AG10803 (cell line): ENCODE measurements around the gene DIS3L2.

Experiments used
- DNase-seq: peaks from one replicate; pipeline ENCODE4 v3.0.0; 2010; ENCODE audit warnings: low read depth
- H3K4me3 ChIP-seq: 2 replicates; pipeline ENCODE4 v1.5.1; 2011; ENCODE audit warnings: mild to moderate bottlenecking, low read length, control low read depth
- TF ChIP-seq, protein P1 (sequence below): conservative IDR thresholded peaks from 2 replicates; pipeline ENCODE4 v1.5.1; 2011; ENCODE audit warnings: mild to moderate bottlenecking, low read length, control low read depth, inconsistent platforms

DIS3L2 gene

DNA sequence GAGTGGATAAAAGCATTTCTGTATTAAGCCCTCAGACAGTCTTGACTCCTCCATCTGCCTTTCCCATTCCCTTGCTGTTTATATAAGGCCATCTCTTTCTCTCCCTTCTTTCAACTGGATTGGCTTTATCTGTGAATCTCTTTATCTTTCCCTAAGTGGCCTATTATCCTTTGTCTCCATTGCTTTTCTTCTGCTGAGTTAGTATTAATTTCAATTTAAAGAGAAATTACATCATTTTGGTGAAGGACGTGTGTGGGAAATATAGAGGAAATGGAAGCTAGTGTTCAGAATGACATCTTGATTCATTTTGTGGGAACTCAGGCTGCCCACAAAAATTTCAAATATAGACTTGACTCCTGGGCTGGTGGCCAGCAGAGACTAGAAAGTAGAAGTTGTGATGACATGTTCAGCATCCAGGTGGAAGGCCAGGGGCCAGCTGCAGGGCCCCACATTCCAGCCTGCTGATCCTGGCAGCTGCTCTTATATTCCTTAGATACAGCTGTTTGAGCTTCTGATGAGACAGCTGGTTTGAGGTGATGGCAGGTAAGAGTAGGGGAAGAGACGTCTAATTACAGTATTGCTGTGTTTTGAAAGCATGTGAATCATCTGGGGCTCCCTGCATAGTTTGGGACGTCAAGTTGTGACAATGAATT, 52.3 kb downstream of the DIS3L2 start:
- TF ChIP-seq, protein P1, sequence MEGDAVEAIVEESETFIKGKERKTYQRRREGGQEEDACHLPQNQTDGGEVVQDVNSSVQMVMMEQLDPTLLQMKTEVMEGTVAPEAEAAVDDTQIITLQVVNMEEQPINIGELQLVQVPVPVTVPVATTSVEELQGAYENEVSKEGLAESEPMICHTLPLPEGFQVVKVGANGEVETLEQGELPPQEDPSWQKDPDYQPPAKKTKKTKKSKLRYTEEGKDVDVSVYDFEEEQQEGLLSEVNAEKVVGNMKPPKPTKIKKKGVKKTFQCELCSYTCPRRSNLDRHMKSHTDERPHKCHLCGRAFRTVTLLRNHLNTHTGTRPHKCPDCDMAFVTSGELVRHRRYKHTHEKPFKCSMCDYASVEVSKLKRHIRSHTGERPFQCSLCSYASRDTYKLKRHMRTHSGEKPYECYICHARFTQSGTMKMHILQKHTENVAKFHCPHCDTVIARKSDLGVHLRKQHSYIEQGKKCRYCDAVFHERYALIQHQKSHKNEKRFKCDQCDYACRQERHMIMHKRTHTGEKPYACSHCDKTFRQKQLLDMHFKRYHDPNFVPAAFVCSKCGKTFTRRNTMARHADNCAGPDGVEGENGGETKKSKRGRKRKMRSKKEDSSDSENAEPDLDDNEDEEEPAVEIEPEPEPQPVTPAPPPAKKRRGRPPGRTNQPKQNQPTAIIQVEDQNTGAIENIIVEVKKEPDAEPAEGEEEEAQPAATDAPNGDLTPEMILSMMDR = no peak
- peak; percentile 97 for DNase-seq
- no peak overlapping the region for H3K4me3 ChIP-seq

- DNase-seq = no peak
- no peak overlapping the region for H3K4me3 ChIP-seq
- TF ChIP-seq, protein P1 = no peak
Measured at GRCh38 chr2:232014681-232015080, 53.2 kb downstream of the DIS3L2 start.

DNA sequence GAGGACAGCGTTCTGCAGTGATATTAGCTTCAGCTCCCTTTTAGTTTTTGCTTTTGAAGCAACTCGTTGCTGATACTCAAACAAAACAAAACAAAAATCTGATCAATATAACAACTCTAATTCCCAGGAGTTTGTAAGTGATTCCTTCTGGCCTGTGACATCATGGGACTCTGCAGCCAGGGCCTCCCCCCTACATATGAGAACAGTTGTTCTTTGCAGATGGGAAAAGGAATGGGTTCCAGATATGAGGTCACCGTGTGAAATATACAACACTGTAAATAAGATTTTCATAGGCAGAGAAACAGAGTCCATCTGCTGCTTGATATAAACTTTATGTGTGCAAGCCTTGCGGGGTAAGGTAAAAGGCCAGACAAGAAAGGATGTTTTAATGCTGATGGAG, 56.7 kb downstream of the DIS3L2 start:
- peak; percentile 5 for DNase-seq
- TF ChIP-seq, protein P1 = no peak
- H3K4me3 ChIP-seq = no peak overlapping the region

- DNase-seq = no peak
- TF ChIP-seq, protein P1 = no peak
- no peak overlapping the region for H3K4me3 ChIP-seq
Measured at GRCh38 chr2:232022718-232023117, 61.2 kb downstream of the DIS3L2 start.

GRCh38 chr2:232023426-232023825, 61.9 kb downstream of the DIS3L2 start:
- no peak overlapping the region for H3K4me3 ChIP-seq

GRCh38 chr2:232024457-232024856, 62.9 kb downstream of the DIS3L2 start:
- TF ChIP-seq, protein P1 = no peak
- no peak for DNase-seq
- no peak overlapping the region for H3K4me3 ChIP-seq

More at GRCh38 chr2:232023426-232023825, 61.9 kb downstream of the DIS3L2 start:
- TF ChIP-seq, protein P1 = no peak
- no peak for DNase-seq

DNA sequence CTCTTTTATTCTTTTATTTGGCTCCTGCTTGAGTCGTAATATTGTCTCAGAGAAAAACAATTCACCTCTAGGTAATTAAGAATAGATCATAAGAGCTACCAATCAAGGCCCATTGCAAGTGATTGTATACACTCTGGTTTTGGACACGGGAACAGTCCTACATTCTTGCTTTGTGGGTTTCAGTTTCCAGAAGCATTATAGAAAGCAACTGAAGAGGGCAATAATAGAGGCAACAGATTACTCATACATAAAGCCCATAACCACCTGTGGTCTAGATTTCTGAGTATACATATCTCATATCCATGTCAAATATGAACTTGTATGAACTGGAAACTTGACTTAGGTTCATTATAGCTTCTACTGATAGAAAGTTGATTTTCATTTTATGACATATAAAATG, 65.4 kb downstream of the DIS3L2 start:
- no peak for DNase-seq
- TF ChIP-seq, protein P1 = no peak
- H3K4me3 ChIP-seq = no peak overlapping the region
